ENCODE results near the gene S100Z.
"Not testable (repeated sequence)": the region's sequence is repeated elsewhere in the genome, so short reads cannot be mapped to it uniquely, and the experiment has no call there.

Gene S100Z

GRCh38 chr5:76849419-76850291 is at the start of gene S100Z:
TSS of gene S100Z (plus strand) at chr5:76850014. CDS start at chr5:76875360, 25,346 bp downstream.
- no peak for DNase-seq

DNA sequence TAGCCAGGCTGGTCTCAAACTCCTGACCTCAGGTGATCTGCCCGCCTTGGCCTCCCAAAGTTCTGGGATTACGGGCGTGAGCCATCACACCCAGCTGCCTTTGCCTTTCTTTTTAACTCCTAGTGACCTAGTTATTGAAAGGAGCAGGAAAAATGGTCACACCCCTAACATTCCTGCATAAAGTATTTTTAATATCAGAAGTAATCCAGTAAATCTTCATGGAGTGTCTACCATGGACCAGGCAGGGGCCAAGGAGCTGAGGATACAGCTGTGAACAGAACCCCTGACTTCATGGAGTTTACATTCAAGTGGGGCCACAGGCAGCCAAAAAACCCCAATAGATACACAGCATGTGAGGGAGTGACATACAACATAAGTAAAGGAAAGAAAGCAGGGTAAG is 49.2 kb upstream of the S100Z start:
- no peak for DNase-seq

- DNase-seq: no peak
Measured at GRCh38 chr5:76801159-76801802, 48.5 kb upstream of the S100Z start.

DNA sequence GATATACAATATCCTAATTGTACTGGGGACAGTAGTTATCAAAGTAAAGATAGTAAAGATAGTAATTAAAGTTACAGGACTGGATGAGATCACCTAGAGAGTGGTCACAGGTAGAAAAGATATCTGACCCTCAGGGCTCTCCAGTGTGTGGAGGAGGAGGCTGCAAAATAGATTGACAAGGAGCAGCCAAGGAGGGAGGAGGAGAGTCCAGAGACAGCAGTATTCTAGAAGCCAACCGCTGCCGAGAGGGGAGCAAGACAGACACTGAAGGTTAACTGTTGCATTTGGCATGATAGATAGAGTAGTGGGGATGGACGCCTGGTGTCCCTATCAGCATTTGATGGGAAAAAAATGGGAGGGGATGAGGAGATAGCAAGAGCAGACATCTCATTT is 48.0 kb upstream of the S100Z start:
- no peak for DNase-seq

GRCh38 chr5:76804266-76804665 is 45.5 kb upstream of the S100Z start:
- DNase-seq: no peak

GRCh38 chr5:76805821-76806505 is 43.9 kb upstream of the S100Z start:
- DNase-seq: no peak

DNA sequence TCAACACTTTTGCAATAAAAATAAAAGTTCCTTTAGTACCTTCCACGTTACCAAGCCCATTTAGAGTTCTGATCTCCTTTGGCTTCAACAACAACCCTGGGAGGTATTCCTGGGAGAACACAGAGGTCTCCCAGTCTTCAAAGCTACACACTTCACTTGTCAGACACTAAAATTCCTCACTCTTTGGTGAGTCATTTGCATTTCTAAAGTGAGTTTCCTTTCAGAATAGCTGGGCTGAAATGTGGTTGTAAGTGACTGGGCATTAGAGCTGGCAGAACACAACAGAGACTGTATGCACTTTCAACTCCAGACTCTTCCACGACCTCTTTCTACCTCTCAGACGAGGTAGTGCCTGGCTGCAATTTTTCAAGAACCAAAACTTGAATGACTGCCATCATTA is 42.5 kb upstream of the S100Z start:
- no peak for DNase-seq

GRCh38 chr5:76808141-76808691 is 41.6 kb upstream of the S100Z start:
- DNase-seq: no peak

- DNase-seq: no peak
Measured at GRCh38 chr5:76809141-76809540, 40.7 kb upstream of the S100Z start.

GRCh38 chr5:76810236-76810635 is 39.6 kb upstream of the S100Z start:
- DNase-seq: no peak

DNA sequence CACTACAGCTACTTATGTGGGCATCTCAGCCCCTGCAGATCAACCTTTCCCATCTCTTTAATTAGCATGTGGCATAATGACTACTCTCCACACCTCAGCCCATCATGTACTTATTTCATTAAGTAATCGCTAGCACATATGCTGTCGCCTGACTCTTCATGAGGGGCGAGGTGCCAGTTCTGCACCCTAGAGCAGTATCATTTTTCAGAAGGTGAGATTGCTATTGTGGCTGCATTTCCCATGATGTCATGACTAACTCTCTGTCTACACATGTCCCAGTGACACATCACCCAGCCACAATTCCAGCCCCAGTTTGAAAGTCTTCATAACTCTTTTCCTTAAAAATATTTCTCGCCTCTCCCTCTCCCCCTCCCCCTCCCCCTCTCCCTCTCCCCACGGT is 38.6 kb upstream of the S100Z start:
- DNase-seq: no peak

DNA sequence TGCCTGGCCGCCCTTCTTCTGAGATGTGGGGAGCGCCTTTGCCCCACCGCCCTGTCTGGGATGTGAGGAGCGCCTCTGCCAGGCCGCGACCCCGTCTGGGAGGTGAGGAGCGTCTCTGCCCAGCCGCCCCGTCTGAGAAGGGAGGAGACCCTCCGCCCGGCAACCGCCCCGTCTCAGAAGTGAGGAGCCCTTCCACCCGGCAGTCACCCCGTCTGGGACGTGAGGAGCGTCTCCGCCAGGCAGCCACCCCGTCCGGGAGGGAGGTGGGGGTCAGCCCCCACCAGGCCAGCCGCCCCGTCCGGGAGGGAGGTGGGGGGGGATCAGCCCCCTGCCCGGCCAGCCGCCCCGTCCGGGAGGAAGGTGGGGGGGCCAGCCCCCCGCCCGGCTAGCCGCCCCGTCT is 37.6 kb upstream of the S100Z start:
- not testable (repeated sequence) for DNase-seq

- no peak for DNase-seq
Measured at GRCh38 chr5:76813982-76814562, 35.7 kb upstream of the S100Z start.

- DNase-seq: no peak
Measured at GRCh38 chr5:76816110-76816831, 33.5 kb upstream of the S100Z start.

GRCh38 chr5:76818844-76819831 is 30.7 kb upstream of the S100Z start, which contains the start of gene F2RL1:
TSS of gene F2RL1 (plus strand) at chr5:76819030. CDS start at chr5:76819183, 153 bp downstream.
- peak; percentile 19 for DNase-seq

- DNase-seq: no peak
Measured at GRCh38 chr5:76819851-76820525, 29.8 kb upstream of the S100Z start.

GRCh38 chr5:76820526-76820890 is 29.3 kb upstream of the S100Z start:
- no peak for DNase-seq

DNA sequence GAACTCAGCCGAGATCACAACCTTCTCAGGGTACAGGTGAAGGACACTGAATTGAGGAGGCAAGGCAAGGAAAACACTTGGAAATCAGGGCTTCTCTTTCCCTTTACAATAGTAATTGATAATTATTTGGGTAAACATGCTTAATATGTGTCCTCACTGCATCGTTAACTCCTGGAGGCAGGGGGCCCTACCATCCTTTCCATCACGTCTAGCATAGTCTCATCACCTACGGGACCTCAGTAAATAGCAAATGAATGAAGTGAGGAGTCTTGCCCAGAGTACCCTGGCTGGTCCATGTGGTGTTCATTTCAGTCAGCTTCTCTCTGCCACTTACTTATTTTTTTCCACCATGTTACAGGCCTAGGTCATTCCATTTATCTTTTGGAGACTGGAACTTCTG is 28.7 kb upstream of the S100Z start:
- DNase-seq: no peak

DNA sequence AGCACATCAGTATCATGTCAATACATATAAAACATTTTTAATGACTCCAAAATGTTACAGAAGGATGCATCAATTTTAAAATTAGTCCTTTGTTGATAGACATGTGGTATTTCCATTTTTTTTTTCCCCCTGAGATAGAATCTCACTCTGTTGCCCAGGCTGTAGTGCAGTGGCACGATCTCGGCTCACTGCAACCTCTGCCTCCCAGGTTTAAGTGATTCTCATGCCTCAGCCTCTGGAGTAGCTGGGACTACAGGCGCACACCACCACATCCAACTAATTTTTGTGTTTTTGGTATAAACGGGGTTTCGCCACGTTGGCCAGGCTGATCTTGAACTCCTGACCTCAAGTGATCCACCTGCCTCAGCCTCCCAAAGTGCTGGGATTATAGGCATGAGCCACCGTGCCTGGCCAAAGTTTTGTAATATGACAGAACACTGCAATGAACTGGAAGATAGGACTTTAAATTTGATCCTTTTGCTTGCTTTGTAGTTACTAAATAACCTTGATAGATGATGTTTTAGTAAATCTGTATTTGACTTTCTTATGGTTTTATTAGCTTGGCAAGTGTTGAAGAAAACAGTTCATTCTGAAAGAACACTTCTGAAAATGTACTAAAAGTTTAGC is 27.6 kb upstream of the S100Z start:
- DNase-seq: not testable (repeated sequence)

DNA sequence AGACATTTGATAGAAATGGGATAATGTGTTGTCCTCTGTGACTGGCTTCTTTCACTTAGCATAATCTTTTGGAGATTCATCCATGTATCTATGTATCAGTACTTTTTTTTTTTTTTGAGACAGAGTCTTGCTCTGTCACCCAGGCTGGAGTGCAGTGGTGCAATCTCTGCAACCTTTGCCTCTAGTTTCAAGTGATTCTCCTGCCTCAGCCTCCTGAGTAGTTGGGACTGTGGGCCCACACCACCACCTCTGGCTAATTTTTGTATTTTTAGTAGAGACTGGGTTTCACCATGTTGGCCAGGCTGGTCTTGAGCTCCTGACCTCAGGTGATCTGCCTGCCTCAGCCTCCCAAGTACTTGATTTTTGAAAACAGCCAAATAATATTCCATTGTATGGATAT is 23.4 kb upstream of the S100Z start:
- not testable (repeated sequence) for DNase-seq

Data from NCI-H1436 treated with DMSO at 0.1 percent for 48 hours (cell line).